GM21515 (cell line): Measurements from ENCODE around the gene LIMS4.
"Not testable (repeated sequence)": the region's sequence is repeated elsewhere in the genome, so short reads cannot be mapped to it uniquely, and the experiment has no call there.

Source experiments
- ATAC-seq: cut with Tn5 transposase; IDR thresholded peaks from one replicate; pipeline ENCODE4 v1.9.1; 2021; ENCODE audit not compliant: unreplicated experiment

LIMS4 gene

GRCh38 chr2:110455080-110455670 lies 17.4 kb downstream of the LIMS4 start:
- not testable (repeated sequence) for ATAC-seq

- ATAC-seq = not testable (repeated sequence)
These were observed 21.7 kb downstream of the LIMS4 start for GRCh38 chr2:110450951-110451350.

GRCh38 chr2:110449127-110449947 lies 23.3 kb downstream of the LIMS4 start:
- not testable (repeated sequence) for ATAC-seq

GRCh38 chr2:110446644-110447043 lies 26.0 kb downstream of the LIMS4 start:
- ATAC-seq = not testable (repeated sequence)

DNA sequence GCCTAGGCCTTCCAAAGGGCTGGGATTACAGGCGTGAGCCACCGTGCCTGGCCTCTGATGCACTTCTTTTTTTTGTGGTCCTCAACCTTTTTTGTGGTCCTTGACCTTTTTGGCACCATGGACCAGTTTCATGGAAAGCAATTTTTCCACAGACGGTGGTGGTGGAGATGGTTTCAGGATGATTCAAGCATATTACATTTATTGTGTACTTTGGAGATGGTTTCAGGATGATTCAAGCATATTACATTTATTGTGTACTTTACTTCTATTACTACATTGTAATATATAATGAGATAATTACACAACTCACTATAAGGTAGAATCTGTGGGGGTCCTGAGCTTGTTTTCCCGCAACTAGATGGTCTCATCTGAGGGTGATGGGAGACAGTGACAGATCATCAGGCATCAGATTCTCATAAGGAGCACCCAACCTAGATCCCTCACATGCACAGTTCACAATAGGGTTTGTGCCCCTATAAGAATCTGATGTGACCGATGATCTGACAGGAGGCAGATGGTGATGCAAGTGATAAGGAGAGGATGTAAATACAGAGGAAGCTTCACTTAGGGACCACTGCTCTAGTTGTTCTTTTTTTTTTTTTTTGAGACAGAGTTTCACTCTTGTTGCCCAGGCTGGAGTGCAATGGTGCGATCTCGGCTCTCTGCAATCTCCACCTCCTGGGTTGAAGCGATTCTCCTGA lies 29.2 kb downstream of the LIMS4 start:
- ATAC-seq = not testable (repeated sequence)

DNA sequence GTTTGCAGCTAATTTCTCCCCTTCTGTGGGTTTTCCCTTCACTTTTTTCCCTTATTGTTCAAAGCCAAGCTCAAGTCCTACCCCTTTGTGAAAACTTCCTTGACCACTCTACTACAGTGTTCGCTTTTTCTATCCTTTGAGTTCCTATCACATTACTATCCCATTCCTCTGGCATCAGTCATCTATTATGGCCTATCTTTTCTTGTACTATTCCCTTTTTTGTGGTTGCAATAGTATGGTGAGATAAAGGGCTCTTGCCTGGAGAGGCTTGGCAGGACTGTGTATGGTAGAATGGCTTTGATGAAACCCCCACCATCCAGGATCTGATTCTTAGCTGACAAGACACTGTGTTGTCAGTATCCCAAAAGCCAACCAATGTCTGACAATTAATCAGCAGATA lies 30.7 kb downstream of the LIMS4 start:
- ATAC-seq = not testable (repeated sequence)

- not testable (repeated sequence) for ATAC-seq
These were observed 38.1 kb downstream of the LIMS4 start for GRCh38 chr2:110434565-110434964.

DNA sequence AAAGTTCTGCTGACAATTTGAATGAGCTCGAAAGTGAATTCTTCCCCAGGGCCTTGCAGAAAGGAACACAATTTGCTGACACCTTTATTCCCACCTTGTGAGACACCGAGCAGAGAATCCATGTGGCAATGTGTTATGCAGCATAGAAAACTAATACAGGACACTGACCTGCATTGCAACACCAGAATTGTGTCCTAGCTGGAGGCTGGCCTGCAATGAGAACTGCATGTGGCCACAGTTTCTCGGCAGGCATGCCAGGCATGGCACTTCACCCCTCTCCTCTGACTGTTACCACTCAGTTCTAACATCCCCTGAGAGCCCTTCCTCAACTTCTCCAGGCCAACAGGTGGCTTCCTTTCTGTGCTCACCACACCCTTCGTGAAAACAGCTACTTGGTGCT lies 46.9 kb downstream of the LIMS4 start:
- not testable (repeated sequence) for ATAC-seq

DNA sequence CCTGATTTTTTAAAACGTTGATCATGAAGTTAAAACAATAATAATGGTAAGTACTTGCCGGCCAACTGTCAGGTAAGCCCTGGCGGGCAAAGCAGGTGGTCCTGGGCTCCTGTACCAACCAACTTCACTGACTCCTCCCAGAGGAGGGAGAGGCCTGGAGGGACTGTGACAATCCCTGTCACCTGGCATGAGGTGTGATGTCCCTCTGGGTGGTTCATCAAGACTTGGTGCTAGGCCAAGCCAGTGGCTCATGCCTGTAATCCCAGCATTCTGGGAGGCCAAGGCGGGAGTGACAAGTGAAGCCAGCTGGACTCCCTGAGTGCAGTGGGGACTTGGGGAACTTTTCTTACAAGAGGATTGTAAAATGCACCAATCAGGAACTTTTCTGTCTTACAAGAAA lies 48.2 kb downstream of the LIMS4 start:
- not testable (repeated sequence) for ATAC-seq

DNA sequence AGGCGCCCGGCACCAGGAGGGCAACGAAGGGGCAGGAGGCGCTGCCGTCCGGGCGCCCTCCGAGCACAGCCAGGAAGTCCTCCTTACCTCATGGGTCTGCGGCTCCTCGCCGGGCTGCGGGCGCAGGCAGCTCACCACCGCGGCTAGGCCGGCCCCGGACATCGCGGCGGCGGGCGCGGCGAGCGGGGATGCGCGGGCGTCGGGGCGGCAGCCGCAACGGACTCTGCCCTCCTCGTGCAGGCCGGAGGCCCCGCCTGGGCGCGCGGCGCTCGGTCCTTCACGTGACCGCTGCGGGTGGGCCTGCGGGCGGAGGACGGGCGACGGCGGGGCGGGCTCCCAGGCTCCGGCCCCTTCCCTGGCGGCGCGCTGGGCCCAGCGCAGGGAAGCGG lies 49.0 kb downstream of the LIMS4 start:
- not testable (repeated sequence) for ATAC-seq

GRCh38 chr2:110422852-110423573 lies 49.6 kb downstream of the LIMS4 start:
- not testable (repeated sequence) for ATAC-seq

DNA sequence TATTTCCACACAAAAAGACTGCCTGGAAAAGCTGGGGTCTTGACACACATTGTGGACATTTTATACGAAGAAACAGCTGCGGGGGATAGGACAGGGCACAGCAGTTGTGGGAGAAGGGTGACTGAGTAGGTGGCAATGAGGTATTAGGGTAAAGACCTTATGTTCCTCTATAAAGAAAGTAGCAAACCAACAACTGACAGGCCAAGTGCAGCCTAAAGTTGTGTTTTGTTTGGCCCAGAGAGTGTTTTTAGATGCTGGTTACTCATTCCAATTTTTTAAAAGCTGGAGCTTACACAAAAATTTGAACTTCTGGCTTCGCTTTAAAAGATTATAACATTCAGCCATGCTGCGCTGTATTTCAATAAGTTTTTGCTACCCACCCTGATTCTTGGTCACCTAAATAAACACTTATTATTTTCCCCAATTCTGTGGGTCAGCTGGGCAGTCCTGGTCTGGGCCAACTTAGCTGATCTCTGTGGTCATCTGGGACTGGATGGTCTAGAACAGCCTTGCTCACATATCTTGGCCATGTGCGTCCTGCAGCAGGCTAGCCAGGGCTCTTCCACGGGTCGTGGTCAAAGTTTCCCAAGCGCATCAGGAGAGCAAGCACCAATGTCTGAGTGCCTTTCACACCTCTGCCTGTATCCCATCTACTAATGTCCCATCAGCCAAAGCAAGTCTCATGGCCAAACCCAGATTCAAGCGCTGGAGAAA lies 51.8 kb downstream of the LIMS4 start:
- ATAC-seq = not testable (repeated sequence)

DNA sequence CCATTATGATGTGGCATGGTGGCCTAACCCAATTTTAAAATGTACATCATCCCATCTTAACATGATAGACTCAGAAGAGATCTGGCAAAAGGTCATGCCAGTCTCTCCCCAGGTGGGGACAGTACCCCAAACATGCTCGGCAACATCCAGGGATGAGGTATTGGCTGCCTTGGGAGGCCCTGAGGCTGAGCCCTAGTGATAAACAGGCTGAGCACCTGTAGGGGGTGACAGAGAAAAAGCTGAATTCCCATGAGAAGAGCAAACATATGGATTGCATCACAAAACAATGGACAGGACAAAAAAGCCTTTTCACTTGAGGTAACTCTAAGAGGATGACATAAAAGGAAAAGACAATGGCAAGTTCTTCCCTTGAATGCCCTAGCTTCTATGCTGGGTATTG lies 65.5 kb downstream of the LIMS4 start:
- not testable (repeated sequence) for ATAC-seq

DNA sequence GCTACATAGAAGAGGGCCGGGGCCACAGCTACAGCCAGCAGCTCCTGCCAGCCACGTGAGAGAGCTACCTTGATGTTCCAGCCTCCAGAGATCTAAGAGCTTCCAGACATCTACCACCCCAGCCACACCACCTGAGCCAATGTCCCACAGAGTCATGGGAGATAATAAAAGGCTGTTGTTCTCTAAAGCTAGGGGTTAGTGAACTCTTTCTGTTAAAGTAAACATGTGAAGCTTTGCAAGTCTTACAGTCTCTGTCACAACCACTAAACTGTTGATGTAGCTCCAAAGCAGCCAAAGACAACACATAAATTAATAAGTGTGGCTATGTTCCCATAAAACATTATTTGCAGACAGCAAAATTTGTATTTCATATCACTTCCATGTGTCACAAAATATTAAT lies 67.6 kb downstream of the LIMS4 start:
- not testable (repeated sequence) for ATAC-seq

- not testable (repeated sequence) for ATAC-seq
These were observed 68.4 kb downstream of the LIMS4 start for GRCh38 chr2:110404246-110404645.

DNA sequence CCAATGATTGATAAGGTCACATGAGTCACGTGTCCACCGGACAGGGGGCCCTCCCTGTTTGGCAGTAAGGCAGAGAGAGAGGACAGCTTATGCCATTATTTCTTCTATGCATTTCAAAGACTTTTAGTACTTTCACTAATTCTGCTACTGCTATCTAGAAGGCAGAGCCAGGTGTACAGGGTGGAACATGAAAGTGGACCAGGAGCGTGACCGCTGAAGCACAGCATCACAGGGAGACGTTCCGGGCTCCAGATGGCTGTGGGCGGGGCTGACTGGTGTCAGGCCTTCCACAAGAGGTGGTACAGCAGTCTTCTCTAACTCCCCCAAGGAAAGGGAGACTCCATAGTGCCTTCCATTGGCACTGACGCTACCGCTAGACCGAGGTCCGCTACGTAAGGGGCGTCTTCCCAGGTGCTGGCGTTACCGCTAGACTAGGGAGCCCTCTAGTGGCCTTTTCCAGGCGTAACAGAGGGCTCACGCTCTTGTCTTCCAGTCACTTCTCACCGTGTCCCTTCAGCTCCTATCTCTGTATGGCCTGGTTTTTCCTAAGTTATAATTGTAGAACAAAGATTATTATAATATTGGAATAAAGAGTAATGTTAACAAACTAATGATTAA lies 71.5 kb downstream of the LIMS4 start:
- ATAC-seq = not testable (repeated sequence)

DNA sequence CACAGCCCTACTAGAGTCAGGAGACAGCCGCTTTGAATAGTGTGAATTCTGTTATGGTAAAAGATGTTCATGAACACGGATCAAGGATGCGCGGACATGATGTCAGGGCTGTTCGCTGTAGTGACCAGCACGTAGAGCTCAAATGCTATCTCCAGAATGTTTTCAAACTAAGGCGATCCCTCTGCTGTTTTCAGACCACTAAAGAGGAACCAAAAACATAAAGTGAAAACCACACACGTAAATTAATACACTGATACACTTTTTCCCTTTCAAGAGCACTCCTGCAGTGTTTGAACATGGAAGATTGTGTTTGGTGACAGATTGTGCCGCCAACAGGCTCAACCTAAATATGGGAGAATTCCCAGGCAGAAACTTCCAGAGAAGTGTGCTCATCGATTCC lies 73.2 kb downstream of the LIMS4 start:
- not testable (repeated sequence) for ATAC-seq

DNA sequence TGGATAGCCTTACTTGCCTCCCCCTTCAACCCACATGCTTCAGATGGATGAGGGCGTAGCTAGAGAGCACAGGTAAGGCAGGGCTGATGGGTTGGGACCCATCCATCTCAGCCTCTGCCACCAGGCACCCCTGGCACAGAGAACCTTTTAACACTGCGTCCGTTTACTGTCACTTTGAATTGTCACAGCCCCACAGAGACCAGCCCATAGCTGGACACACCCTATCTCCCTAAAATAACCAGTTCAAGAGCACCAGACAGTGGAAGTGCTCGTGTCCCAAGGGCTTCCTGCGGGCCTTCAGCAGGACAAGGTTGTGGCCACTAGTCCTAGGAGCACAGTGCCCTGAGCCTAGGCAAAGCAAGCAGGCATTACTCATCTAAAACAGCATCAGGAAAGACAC lies 76.6 kb downstream of the LIMS4 start:
- ATAC-seq = not testable (repeated sequence)
